HCT116 (cell line): ENCODE data around the gene DIPK2B. TPM values are rescaled to one million over a fixed set of nuclear protein-coding genes. Genes with fewer than 3 reads are reported as not detected.

Experiments
- ATAC-seq: fragments of 200-7000 bp; cut with Tn5 transposase; 2 replicates; pipeline ENCODE4 v1.9.1; 2020; ENCODE audit warnings: mild to moderate bottlenecking, moderate library complexity
- BruUV-seq: library from RNA; stranded (reverse); fragments of 400-500 nt; replicated peaks from 2 replicates; lab custom pipeline; 2021; lab: Mats Ljungman, UMichigan
- CTCF ChIA-PET: fragments of 300-600 bp; sonication (Branson Sonifier 250); formaldehyde crosslinking; loops from one replicate; lab custom pipeline; 2021; ENCODE audit warnings: antibody characterized with exemption; lab: Charles Lee
- POLR2A ChIA-PET: fragments of 300-600, 350-600 bp; sonication (Branson Sonifier 250); formaldehyde crosslinking; loops from one replicate; lab custom pipeline; 2021; ENCODE audit warnings: antibody characterized with exemption; lab: Charles Lee
- RAD21 ChIA-PET, 2 experiments: fragments of 300-600 bp; sonication (Branson Sonifier 250); formaldehyde crosslinking; loops; one replicate each; lab custom pipeline; 2023; ENCODE audit warnings: low total read pairs in 2 of 2; ENCODE audit not compliant: uncharacterized antibody in 2 of 2, unreplicated experiment in 2 of 2, low non-redundant PET in 1 of 2; lab: Charles Lee
- DNase-seq: peaks from one replicate; pipeline ENCODE4 v3.0.0-alpha.2; 2010; ENCODE audit warnings: low read depth, low spot score
- H2AFZ ChIP-seq: fragments of 200-600 bp; shearing (Covaris generic), sonication (generic); 2 replicates; pipeline ENCODE4 v1.6.1; 2017; ENCODE audit warnings: low read depth, mixed run types, mixed read lengths, antibody characterized with exemption, low read length; ENCODE audit not compliant: poor library complexity, severe bottlenecking
- H3K27ac ChIP-seq: 2 replicates; pipeline ENCODE4 v1.5.1; 2012; ENCODE audit warnings: low read depth, low read length
- H3K27me3 ChIP-seq: fragments of 200-600 bp; sonication (generic); 2 replicates; pipeline ENCODE4 v1.6.1; 2016; ENCODE audit warnings: mixed run types, low read length, mixed read lengths; ENCODE audit not compliant: insufficient read depth
- H3K36me3 ChIP-seq, 2 experiments: fragments of 200-500 bp in 1 of 2; fragments of 200-600 bp in 1 of 2; sonication (Bioruptor generic) in 1 of 2; sonication (generic) in 1 of 2; 2 replicates each; pipeline versions ENCODE4 v1.5.1 to v1.6.1; 2014 to 2016; ENCODE audit warnings: low read length in 2 of 2, inconsistent platforms in 1 of 2, mixed read lengths in 1 of 2, mixed run types in 1 of 2; ENCODE audit not compliant: insufficient read depth in 2 of 2, control insufficient read depth in 1 of 2
- H3K4me1 ChIP-seq, 2 experiments: fragments of 200-600 bp in 1 of 2; sonication (generic) in 1 of 2; 2 replicates each; pipeline versions ENCODE4 v1.5.1 to v1.6.1; 2012 to 2017; ENCODE audit warnings: low read length in 2 of 2, inconsistent platforms in 1 of 2, mild to moderate bottlenecking in 1 of 2, mixed read lengths in 1 of 2, mixed run types in 1 of 2, moderate library complexity in 1 of 2; ENCODE audit not compliant: insufficient read depth in 2 of 2, control insufficient read depth in 1 of 2
- H3K4me2 ChIP-seq: fragments of 200-600 bp; sonication (generic); 2 replicates; pipeline ENCODE4 v1.6.1; 2017; ENCODE audit warnings: mixed run types, low read length, mixed read lengths
- H3K4me3 ChIP-seq, 2 experiments: fragments of 200-600 bp in 1 of 2; sonication (generic) in 1 of 2; replicated peaks in 1 of 2; 2 replicates each; pipeline ENCODE4 v1.5.1; 2011 to 2016; ENCODE audit warnings: low read length in 2 of 2, control low read depth in 1 of 2, low read depth in 1 of 2, mild to moderate bottlenecking in 1 of 2, mixed read lengths in 1 of 2, mixed run types in 1 of 2
- H3K79me2 ChIP-seq: fragments of 200-600 bp; sonication (generic); 2 replicates; pipeline ENCODE4 v1.6.1; 2017; ENCODE audit warnings: mild to moderate bottlenecking, mixed run types, low read length, moderate library complexity, mixed read lengths; ENCODE audit not compliant: insufficient read depth
- H3K9ac ChIP-seq: fragments of 200-600 bp; sonication (generic); 2 replicates; pipeline ENCODE4 v1.6.1; 2016; ENCODE audit warnings: low read length, mixed read lengths
- H3K9me2 ChIP-seq: fragments of 200-600 bp; sonication (generic), shearing (Covaris generic); 2 replicates; pipeline ENCODE4 v1.6.1; 2017; ENCODE audit warnings: mixed run types, mild to moderate bottlenecking, moderate library complexity; ENCODE audit not compliant: insufficient read depth
- H3K9me3 ChIP-seq, 2 experiments: fragments of 200-500 bp in 1 of 2; fragments of 200-600 bp in 1 of 2; sonication (Bioruptor generic) in 1 of 2; sonication (generic) in 1 of 2; 2 replicates each; pipeline ENCODE4 v1.6.1; 2014 to 2017; ENCODE audit warnings: low read length in 2 of 2, mixed read lengths in 2 of 2, inconsistent platforms in 1 of 2, low read depth in 1 of 2, mild to moderate bottlenecking in 1 of 2, mixed run types in 1 of 2, moderate library complexity in 1 of 2; ENCODE audit not compliant: control insufficient read depth in 1 of 2, insufficient read depth in 1 of 2
- H4K20me1 ChIP-seq: fragments of 200-600 bp; sonication (generic), shearing (Covaris generic); 2 replicates; pipeline ENCODE4 v1.6.1; 2017; ENCODE audit warnings: mixed run types, mild to moderate bottlenecking, moderate library complexity; ENCODE audit not compliant: insufficient read depth
- CBX3 ChIP-seq: IDR thresholded peaks from 2 replicates; pipeline ENCODE4 v1.6.1; 2012; ENCODE audit warnings: low read depth
- CEBPB ChIP-seq: IDR thresholded peaks from 2 replicates; pipeline ENCODE4 v1.6.1; 2012; ENCODE audit warnings: low read depth
- CTCF ChIP-seq, 3 experiments: fragments of 200-600 bp in 1 of 3; sonication (generic) in 1 of 3; IDR thresholded peaks in 2 of 3; conservative IDR thresholded peaks in 1 of 3; 2 replicates each; pipeline ENCODE4 v1.5.1; 2012 to 2017; ENCODE audit warnings: low read depth in 2 of 3, low read length in 2 of 3, antibody characterized with exemption in 1 of 3, borderline replicate concordance in 1 of 3, control low read depth in 1 of 3, mild to moderate bottlenecking in 1 of 3, mixed read lengths in 1 of 3, mixed run types in 1 of 3, moderate library complexity in 1 of 3; ENCODE audit not compliant: insufficient read depth in 1 of 3
- EGR1 ChIP-seq: IDR thresholded peaks from 2 replicates; pipeline ENCODE4 v1.6.1; 2012; ENCODE audit warnings: low read depth
- ELF1 ChIP-seq: IDR thresholded peaks from 2 replicates; pipeline ENCODE4 v1.6.1; 2012; ENCODE audit warnings: low read depth, borderline replicate concordance
- EZH2 ChIP-seq: fragments of 200-600 bp; sonication (generic); IDR thresholded peaks from 2 replicates; pipeline ENCODE4 v1.6.1; 2017; ENCODE audit warnings: antibody characterized with exemption, mixed run types
- EZH2phosphoT487 ChIP-seq: fragments of 200-600 bp; IDR thresholded peaks from 2 replicates; pipeline ENCODE4 v1.6.1; 2018; ENCODE audit warnings: antibody characterized with exemption, borderline replicate concordance
- FOSL1 ChIP-seq: IDR thresholded peaks from 2 replicates; pipeline ENCODE4 v1.6.1; 2012; ENCODE audit warnings: low read depth
- POLR2AphosphoS5 ChIP-seq: IDR thresholded peaks from 2 replicates; pipeline ENCODE4 v1.6.1; 2011; ENCODE audit warnings: mild to moderate bottlenecking, low read depth, low read length, moderate library complexity
- RAD21 ChIP-seq: IDR thresholded peaks from 2 replicates; pipeline ENCODE4 v1.6.1; 2012; ENCODE audit warnings: low read depth, mild to moderate bottlenecking
- REST ChIP-seq: IDR thresholded peaks from 2 replicates; pipeline ENCODE4 v1.6.1; 2012; ENCODE audit warnings: low read depth
- SRF ChIP-seq: IDR thresholded peaks from 2 replicates; pipeline ENCODE4 v1.6.1; 2012; ENCODE audit warnings: low read depth
- YY1 ChIP-seq: IDR thresholded peaks from 2 replicates; pipeline ENCODE4 v1.6.1; 2011; ENCODE audit warnings: low read length, low read depth, moderate library complexity, mild to moderate bottlenecking; ENCODE audit not compliant: insufficient replicate concordance; ENCODE audit errors: extremely low read depth
- ZFX ChIP-seq: fragments of 450-650 bp; IDR thresholded peaks from 2 replicates; pipeline ENCODE4 v1.6.1; 2017
- ZNF274 ChIP-seq: fragments of 200-500 bp; sonication (Bioruptor generic); IDR thresholded peaks from 2 replicates; pipeline ENCODE4 v1.6.1; 2014; ENCODE audit warnings: mild to moderate bottlenecking, low read depth, low read length, inconsistent platforms
- intact Hi-C: fragments of 100-400 bp; cut with micrococcal nuclease; formaldehyde crosslinking; loops from 2 replicates; pipeline ENCODE4 v1.10.0; 2022
- total RNA-seq: library from RNA; stranded (reverse); gene quantifications from one replicate; pipeline ENCODE4 v1.2.1, GENCODE V29; 2021; ENCODE audit not compliant: unreplicated experiment

DIPK2B gene
- total RNA-seq, 1 experiment from 2014 or later: not detected

- no peak overlapping the region for H3K27ac ChIP-seq
- intact Hi-C loops: no loop called here
- no peaks in the 10 kb centered on the region for H3K4me1 ChIP-seq
- no peak overlapping the region for H3K4me3 ChIP-seq
- TF ChIP-seq FOSL1 (no peak), POLR2AphosphoS5 (no peak), SRF (no peak), YY1 (no peak), CBX3 (no peak)
- H2AFZ ChIP-seq: no peak overlapping the region
- RAD21 ChIA-PET: no interaction called here
- H3K9me3 ChIP-seq: no peaks in the 10 kb centered on the region
- CTCF ChIA-PET: no interaction called here
- H3K9me2 ChIP-seq: no peaks in the 10 kb centered on the region
- DNase-seq (no peak), ATAC-seq (no peak)
- POLR2A ChIA-PET: no interaction called here
- H3K79me2 ChIP-seq: no peaks in the 10 kb centered on the region
- H3K4me2 ChIP-seq: no peak overlapping the region
- H3K36me3 ChIP-seq: no peaks in the 10 kb centered on the region
- no peak overlapping the region for H3K9ac ChIP-seq
- no peaks in the 10 kb centered on the region for H4K20me1 ChIP-seq
- BruUV-seq: no TSS peak
- no peaks in the 10 kb centered on the region for H3K27me3 ChIP-seq
These were observed 29.7 kb upstream of the DIPK2B start for GRCh38 chrX:45230410-45230809.

- Histone ChIP-seq H4K20me1 (no peaks in the 10 kb centered on the region), H3K36me3 (no peaks in the 10 kb centered on the region), H3K4me1 (no peaks in the 10 kb centered on the region), H3K4me3 (no peak overlapping the region), H3K9me3 (no peaks in the 10 kb centered on the region), H3K79me2 (no peaks in the 10 kb centered on the region), H3K27ac (no peak overlapping the region), H3K9ac (no peak overlapping the region), H3K4me2 (no peak overlapping the region), H2AFZ (no peak overlapping the region), H3K27me3 (no peaks in the 10 kb centered on the region), H3K9me2 (no peaks in the 10 kb centered on the region)
- TF ChIP-seq ZFX: no peak
- no peak for TF ChIP-seq CBX3
- TF ChIP-seq EGR1: no peak
- no peak for TF ChIP-seq EZH2
- TF ChIP-seq ELF1: no peak
- no peak for TF ChIP-seq CTCF (IDR thresholded peaks at IDR 0.05 in 2 of 3, conservative IDR thresholded peaks at IDR 0.05 in 1 of 3; ENCODE audit: borderline replicate concordance in 1 of 3, insufficient read depth in 1 of 3, low read depth in 2 of 3, low read length in 2 of 3)
- no peak for TF ChIP-seq ZNF274
- no peak for TF ChIP-seq REST
- TF ChIP-seq RAD21: no peak
- TF ChIP-seq EZH2phosphoT487: no peak
- TF ChIP-seq CEBPB: no peak
- ATAC-seq (no peak), DNase-seq (no peak)
- POLR2A ChIA-PET: no interaction called here
- CTCF ChIA-PET: no interaction called here
- no TSS peak for BruUV-seq
- intact Hi-C loops: no loop called here
- RAD21 ChIA-PET: no interaction called here
These were observed 28.7 kb upstream of the DIPK2B start for GRCh38 chrX:45229348-45229747.
